ENCODE data around the gene ZKSCAN8. TPM values are rescaled to one million over a fixed set of nuclear protein-coding genes. Genes with fewer than 3 reads are reported as not detected.

ZKSCAN8 gene
- polyA plus RNA-seq, 1 of the 3 experiments (the other 2 are of a cell fraction), result 4.3 TPM

DNA sequence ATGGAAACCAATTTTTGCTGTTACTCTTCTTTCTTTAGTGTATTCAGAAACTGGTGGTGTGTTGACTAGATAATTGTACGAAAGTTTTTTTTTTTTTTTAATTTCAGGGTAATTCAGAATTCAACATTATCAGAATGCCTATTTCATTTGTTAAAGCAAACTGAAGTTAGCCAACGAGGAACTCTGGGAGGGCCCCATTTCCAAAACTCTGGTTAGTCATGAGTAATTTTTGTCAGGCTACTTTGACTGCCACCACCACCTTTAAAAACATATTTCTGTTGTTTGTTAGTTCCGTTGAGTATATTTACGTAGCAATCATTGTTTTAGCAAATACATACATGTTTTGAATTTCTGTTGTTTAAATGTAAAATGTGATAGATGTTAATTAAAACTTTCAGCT is 763 bp downstream of the ZKSCAN8 start:
- ChIA-PET CTCF (interaction anchor here (1.2 to 1.8 kb wide), 4 partner anchors 137 to 241 kb away, joined by 3 to 8 read pairs (median 3); no protein-coding TSS in a partner anchor), POLR2A (interaction anchor here (1.0 to 2.1 kb wide), 7 partner anchors 10 to 464 kb away, joined by 3 to 23 read pairs (median 7); partner anchors contain the start of genes ZKSCAN4 and ZSCAN16)
- Histone ChIP-seq H3F3A (replicated peaks; ENCODE audit: insufficient read depth) (peaks cover 8% of the 10 kb centered on the region), H3K9ac (peak overlapping the region; percentile 96), H3K79me2 (ENCODE audit: insufficient read depth) (peaks cover 57% of the 10 kb centered on the region), H3K4me1 (ENCODE audit: control insufficient read depth in 1 of 2, insufficient read depth in 2 of 2, low read depth in 1 of 2, low read length in 1 of 2) (peaks cover 7 to 16% of the 10 kb centered on the region in 2 experiments; a peak in 3 of 4 replicates), H3K9me2 (no peaks in the 10 kb centered on the region), H3K27ac (ENCODE audit: low read depth in 2 of 2, low read length in 1 of 2) (peak overlapping the region; percentile 78 to 87), H4K20me1 (ENCODE audit: insufficient read depth) (no peaks in the 10 kb centered on the region; the same call in 1 of the 2 replicates), H3K4me2 (peak overlapping the region; percentile 74), H2AFZ (ENCODE audit: low read depth) (peak overlapping the region; percentile 89; the same call in 1 of the 2 replicates), H3K36me3 (replicated peaks in 1 of 2; ENCODE audit: control insufficient read depth in 1 of 2, insufficient read depth in 2 of 2, low read length in 1 of 2) (peaks cover 28 to 32% of the 10 kb centered on the region in 2 experiments), H3K27me3 (ENCODE audit: insufficient read depth) (no peaks in the 10 kb centered on the region), H3K9me3 (no peaks in the 10 kb centered on the region), H3K4me3 (ENCODE audit: low read depth in 2 of 2, low read length in 1 of 2) (peak overlapping the region; percentile 78 to 92)
- WGBS (ENCODE audit: low lambda C conversion rate), result under 1% methylated on average over 4 of the region's 4 CpGs
- TF ChIP-seq MEF2A (IDR thresholded peaks at IDR 0.05; ENCODE audit: borderline replicate concordance, low read depth) (no peak), NRF1 (IDR thresholded peaks at IDR 0.05; ENCODE audit: low read depth, low read length) (no peak), FOXM1 (IDR thresholded peaks at IDR 0.05; ENCODE audit: low read depth) (no peak), RFX5 (IDR thresholded peaks at IDR 0.05; ENCODE audit: low read length) (no peak), RAD21 (IDR thresholded peaks at IDR 0.05; ENCODE audit: low read length) (no peak), CTCF (IDR thresholded peaks at IDR 0.05) (no peak), GABPA (IDR thresholded peaks at IDR 0.05; ENCODE audit: low read depth) (no peak), MXI1 (IDR thresholded peaks at IDR 0.05; ENCODE audit: low read depth, low read length) (no peak), TEAD4 (IDR thresholded peaks at IDR 0.05; ENCODE audit: borderline replicate concordance, insufficient read depth) (no peak), TCF12 (IDR thresholded peaks at IDR 0.05) (no peak), TAF1 (IDR thresholded peaks at IDR 0.05; ENCODE audit: borderline replicate concordance, low read depth, low read length) (no peak), RXRA (IDR thresholded peaks at IDR 0.05; ENCODE audit: borderline replicate concordance, low read depth) (no peak), GATA2 (CRISPR knock-in tag; IDR thresholded peaks at IDR 0.05) (no peak), IRF3 (IDR thresholded peaks at IDR 0.05; ENCODE audit: low read depth, low read length) (no peak), MAX (IDR thresholded peaks at IDR 0.05; ENCODE audit: low read depth) (no peak), ELF1 (IDR thresholded peaks at IDR 0.05) (no peak)
- TF ChIP-seq, protein P1, sequence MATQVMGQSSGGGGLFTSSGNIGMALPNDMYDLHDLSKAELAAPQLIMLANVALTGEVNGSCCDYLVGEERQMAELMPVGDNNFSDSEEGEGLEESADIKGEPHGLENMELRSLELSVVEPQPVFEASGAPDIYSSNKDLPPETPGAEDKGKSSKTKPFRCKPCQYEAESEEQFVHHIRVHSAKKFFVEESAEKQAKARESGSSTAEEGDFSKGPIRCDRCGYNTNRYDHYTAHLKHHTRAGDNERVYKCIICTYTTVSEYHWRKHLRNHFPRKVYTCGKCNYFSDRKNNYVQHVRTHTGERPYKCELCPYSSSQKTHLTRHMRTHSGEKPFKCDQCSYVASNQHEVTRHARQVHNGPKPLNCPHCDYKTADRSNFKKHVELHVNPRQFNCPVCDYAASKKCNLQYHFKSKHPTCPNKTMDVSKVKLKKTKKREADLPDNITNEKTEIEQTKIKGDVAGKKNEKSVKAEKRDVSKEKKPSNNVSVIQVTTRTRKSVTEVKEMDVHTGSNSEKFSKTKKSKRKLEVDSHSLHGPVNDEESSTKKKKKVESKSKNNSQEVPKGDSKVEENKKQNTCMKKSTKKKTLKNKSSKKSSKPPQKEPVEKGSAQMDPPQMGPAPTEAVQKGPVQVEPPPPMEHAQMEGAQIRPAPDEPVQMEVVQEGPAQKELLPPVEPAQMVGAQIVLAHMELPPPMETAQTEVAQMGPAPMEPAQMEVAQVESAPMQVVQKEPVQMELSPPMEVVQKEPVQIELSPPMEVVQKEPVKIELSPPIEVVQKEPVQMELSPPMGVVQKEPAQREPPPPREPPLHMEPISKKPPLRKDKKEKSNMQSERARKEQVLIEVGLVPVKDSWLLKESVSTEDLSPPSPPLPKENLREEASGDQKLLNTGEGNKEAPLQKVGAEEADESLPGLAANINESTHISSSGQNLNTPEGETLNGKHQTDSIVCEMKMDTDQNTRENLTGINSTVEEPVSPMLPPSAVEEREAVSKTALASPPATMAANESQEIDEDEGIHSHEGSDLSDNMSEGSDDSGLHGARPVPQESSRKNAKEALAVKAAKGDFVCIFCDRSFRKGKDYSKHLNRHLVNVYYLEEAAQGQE (IDR thresholded peaks at IDR 0.05; ENCODE audit: low read depth, low read length), result no peak
- TF ChIP-seq, protein P2, sequence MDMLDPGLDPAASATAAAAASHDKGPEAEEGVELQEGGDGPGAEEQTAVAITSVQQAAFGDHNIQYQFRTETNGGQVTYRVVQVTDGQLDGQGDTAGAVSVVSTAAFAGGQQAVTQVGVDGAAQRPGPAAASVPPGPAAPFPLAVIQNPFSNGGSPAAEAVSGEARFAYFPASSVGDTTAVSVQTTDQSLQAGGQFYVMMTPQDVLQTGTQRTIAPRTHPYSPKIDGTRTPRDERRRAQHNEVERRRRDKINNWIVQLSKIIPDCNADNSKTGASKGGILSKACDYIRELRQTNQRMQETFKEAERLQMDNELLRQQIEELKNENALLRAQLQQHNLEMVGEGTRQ (IDR thresholded peaks at IDR 0.05; ENCODE audit: borderline replicate concordance, low read depth, low read length), result no peak
- DNase-seq, result no peak

Data from SK-N-SH (cell line).